Lung (tissue), 12 donors: Measurements from ENCODE around the gene SETD1A. TPM values are rescaled to one million over a fixed set of nuclear protein-coding genes. Genes with fewer than 3 reads are reported as not detected.
"Not testable (repeated sequence)": the region's sequence is repeated elsewhere in the genome, so short reads cannot be mapped to it uniquely, and the experiment has no call there.

Experiments
- ATAC-seq: fragments of 200-7000 bp; cut with Tn5 transposase; one replicate; pipeline ENCODE4 v1.9.1; 2020; ENCODE audit warnings: moderate number of reproducible peaks; ENCODE audit not compliant: insufficient read depth, low FRiP score
- DNase-seq, 3 donors: peaks; one replicate each; pipeline ENCODE4 v3.0.0-alpha.2; 2013 to 2017
- H3K27ac ChIP-seq, 2 donors: one replicate each; pipeline ENCODE4 v1.5.1; 2013; ENCODE audit warnings: mild to moderate bottlenecking in 2 of 2, moderate library complexity in 2 of 2, control low read depth in 1 of 2, inconsistent platforms in 1 of 2, low read depth in 1 of 2, low read length in 1 of 2
- H3K27me3 ChIP-seq, 3 donors: one replicate each; pipeline ENCODE4 v1.5.1; 2013; ENCODE audit warnings: low read length in 2 of 3; ENCODE audit not compliant: control insufficient read depth in 3 of 3, insufficient read depth in 3 of 3
- H3K36me3 ChIP-seq, 4 donors: one replicate each; pipeline ENCODE4 v1.5.1; 2013; ENCODE audit warnings: low read length in 4 of 4, mild to moderate bottlenecking in 1 of 4, moderate library complexity in 1 of 4; ENCODE audit not compliant: control insufficient read depth in 4 of 4, insufficient read depth in 4 of 4
- H3K4me1 ChIP-seq, 5 donors: one replicate each; pipeline ENCODE4 v1.5.1; 2013; ENCODE audit warnings: low read length in 5 of 5, mild to moderate bottlenecking in 2 of 5, moderate library complexity in 1 of 5; ENCODE audit not compliant: control insufficient read depth in 5 of 5, insufficient read depth in 5 of 5
- H3K4me3 ChIP-seq: one replicate; pipeline ENCODE4 v1.5.1; 2013; ENCODE audit warnings: mild to moderate bottlenecking, control low read depth, moderate library complexity
- H3K9ac ChIP-seq, 2 donors: one replicate each; pipeline ENCODE4 v1.5.1; 2013; ENCODE audit warnings: low read length in 2 of 2, control low read depth in 1 of 2; ENCODE audit not compliant: insufficient read depth in 1 of 2
- H3K9me3 ChIP-seq, 4 donors: one replicate each; pipeline ENCODE4 v1.5.1; 2013; ENCODE audit warnings: low read length in 3 of 4, mild to moderate bottlenecking in 1 of 4, moderate library complexity in 1 of 4; ENCODE audit not compliant: control insufficient read depth in 4 of 4, insufficient read depth in 3 of 4
- CTCF ChIP-seq: IDR thresholded peaks from 2 replicates; pipeline ENCODE4 v1.5.1; 2012; ENCODE audit warnings: mild to moderate bottlenecking; ENCODE audit errors: control extremely low read depth, extremely low read depth
- WGBS, 2 donors: extraction: QIAGEN DNeasy Blood & Tissue Kit; methylation state at CpG; one replicate each; pipeline ENCODE4 v1.1.7; 2013; 5-methylcytosine and 5-hydroxymethylcytosine counted together
- polyA plus RNA-seq, 2 donors: library from polyadenylated mRNA; stranded (reverse); fragments of 200-250 nt; gene quantifications; one replicate each; pipeline ENCODE4 v1.2.1, GENCODE V29; 2013
- total RNA-seq, 2 donors: library from RNA; depleted of rRNA in 1 of 2; stranded (reverse); fragments of >200 nt in 1 of 2; gene quantifications; one replicate each; pipeline ENCODE4 v1.2.1, GENCODE V29; 2014 to 2021
- donor health status: control.
- donor health status: control.
- donor health status: Bipolar disorder and iron deficiency.
- donor health status: healthy.
- donor health status: DM: yes; HTN: yes; CAD: no.

The SETD1A gene
- total and polyA plus RNA-seq, 4 donors: 7.4 to 22.0 (median 10.9) TPM

- Histone ChIP-seq H3K27me3 (peaks cover 0 to 12% (median 10%) of the 10 kb centered on the region in 3 donors), H3K36me3 (no peaks in the 10 kb centered on the region)
- no peak for DNase-seq
Observed at GRCh38 chr16:31016018-31016417, 58.5 kb downstream of the SETD1A start.

GRCh38 chr16:31017756-31018155, 60.2 kb downstream of the SETD1A start:
- not testable (repeated sequence) for H3K4me3 ChIP-seq, H3K27ac ChIP-seq, DNase-seq, H3K4me1 ChIP-seq, ATAC-seq, H3K27me3 ChIP-seq, H3K9me3 ChIP-seq, H3K9ac ChIP-seq, H3K36me3 ChIP-seq
- 91 to 95% methylated on average over 10 of the region's 10 CpGs for WGBS, 2 donors

More at GRCh38 chr16:31016018-31016417, 58.5 kb downstream of the SETD1A start:
- ATAC-seq: no peak
- TF ChIP-seq CTCF: no peak
- Histone ChIP-seq H3K4me3 (no peak overlapping the region), H3K9ac (no peak overlapping the region), H3K27ac (no peak overlapping the region), H3K4me1 (no peaks in the 10 kb centered on the region), H3K9me3 (peaks cover 0 to under 1% (median 0%) of the 10 kb centered on the region in 4 donors)
- 66 to 74% methylated on average over 6 of the region's 6 CpGs for WGBS, 2 donors

- H3K9me3 ChIP-seq: no peaks in the 10 kb centered on the region
- 86 to 91% methylated on average over 3 of the region's 3 CpGs for WGBS, 2 donors
- no peak overlapping the region for H3K4me3 ChIP-seq
- no peak overlapping the region for H3K27ac ChIP-seq
- H3K36me3 ChIP-seq: no peaks in the 10 kb centered on the region
- H3K27me3 ChIP-seq: no peaks in the 10 kb centered on the region
- TF ChIP-seq CTCF: no peak
- H3K9ac ChIP-seq: no peak overlapping the region
- DNase-seq: no peak
- no peak for ATAC-seq
- no peaks in the 10 kb centered on the region for H3K4me1 ChIP-seq
Observed at GRCh38 chr16:31020536-31020935, 63.0 kb downstream of the SETD1A start.

- no peak overlapping the region for H3K9ac ChIP-seq
- no peak overlapping the region for H3K4me3 ChIP-seq
- H3K4me1 ChIP-seq: no peaks in the 10 kb centered on the region
- ATAC-seq (no peak), DNase-seq (no peak)
- no peaks in the 10 kb centered on the region for H3K27me3 ChIP-seq
- WGBS, 2 donors: 87 to 88% methylated on average over 12 of the region's 12 CpGs
- TF ChIP-seq CTCF: no peak
- no peak overlapping the region for H3K27ac ChIP-seq
- H3K36me3 ChIP-seq: no peaks in the 10 kb centered on the region
- H3K9me3 ChIP-seq: no peaks in the 10 kb centered on the region
Observed at GRCh38 chr16:31022544-31023251, 65.1 kb downstream of the SETD1A start.
